AG04450 (cell line): ENCODE measurements around the gene SDK1. TPM values are rescaled to one million over a fixed set of nuclear protein-coding genes. Genes with fewer than 3 reads are reported as not detected.
A peak's percentile ranks its signal among the peaks of the same experiment; 100 is the strongest.

ENCODE experiments used
- CTCF ChIA-PET: fragments of 300-600, 350-600 bp; formaldehyde crosslinking; extraction: SDS; loops from one replicate; lab custom pipeline; 2022; ENCODE audit warnings: antibody characterized with exemption, inconsistent platforms; lab: Charles Lee
- POLR2A ChIA-PET: fragments of 350-600 bp; formaldehyde crosslinking; extraction: SDS; loops from one replicate; lab custom pipeline; 2021; ENCODE audit warnings: antibody characterized with exemption, inconsistent platforms; lab: Yijun Ruan, JAX
- DNase-seq: peaks from one replicate; pipeline ENCODE4 v3.0.0-alpha.2; 2011; ENCODE audit warnings: low read depth, low spot score
- H3K27ac ChIP-seq: one replicate; pipeline ENCODE4 v1.5.1; 2012; ENCODE audit warnings: low read depth, low read length, control low read depth
- H3K27me3 ChIP-seq: one replicate; pipeline ENCODE4 v1.6.0; 2012; ENCODE audit warnings: low read length; ENCODE audit not compliant: control insufficient read depth, insufficient read depth
- H3K4me3 ChIP-seq: 2 replicates; pipeline ENCODE4 v1.5.1; 2011; ENCODE audit warnings: mild to moderate bottlenecking, low read depth, low read length, control low read depth
- H3K9me3 ChIP-seq: 2 replicates; pipeline ENCODE4 v1.5.1; 2012; ENCODE audit warnings: low read length; ENCODE audit not compliant: control insufficient read depth, insufficient read depth
- polyA plus RNA-seq: library from polyadenylated mRNA; depleted of rRNA; stranded (reverse); fragments of >200 nt; gene quantifications from 2 replicates; pipeline ENCODE4 v1.2.3, GENCODE V29; 2011
- TF ChIP-seq, protein P1 (sequence below): IDR thresholded peaks from 2 replicates; pipeline ENCODE4 v1.5.1; 2011; ENCODE audit warnings: low read depth, low read length, control low read depth, inconsistent platforms

The SDK1 gene
- polyA plus RNA-seq, 1 experiment, result 2.2 TPM

DNA sequence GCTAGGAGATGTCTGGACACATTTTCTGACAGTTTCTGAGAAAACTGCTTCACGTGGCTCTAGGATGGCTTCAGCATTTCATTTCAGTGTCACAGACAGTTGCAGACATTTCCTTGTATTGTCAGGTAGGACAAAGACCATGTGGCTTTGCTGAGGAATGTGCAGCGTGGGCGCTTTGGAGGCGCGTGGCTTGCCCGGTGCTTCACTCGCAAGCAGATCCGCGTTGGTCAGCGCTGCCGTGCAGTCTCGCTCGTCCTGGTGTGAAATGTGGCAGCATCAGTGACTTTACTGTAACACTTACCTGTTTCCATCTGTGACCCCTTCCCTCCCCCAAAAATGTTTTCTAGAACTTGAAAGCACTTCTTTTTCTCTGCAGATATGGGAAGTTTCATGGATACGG lies 340.5 kb downstream of the SDK1 start:
- Histone ChIP-seq H3K27me3 (no peaks in the 10 kb centered on the region), H3K27ac (no peak overlapping the region), H3K9me3 (no peaks in the 10 kb centered on the region), H3K4me3 (no peak overlapping the region)
- TF ChIP-seq, protein P1, sequence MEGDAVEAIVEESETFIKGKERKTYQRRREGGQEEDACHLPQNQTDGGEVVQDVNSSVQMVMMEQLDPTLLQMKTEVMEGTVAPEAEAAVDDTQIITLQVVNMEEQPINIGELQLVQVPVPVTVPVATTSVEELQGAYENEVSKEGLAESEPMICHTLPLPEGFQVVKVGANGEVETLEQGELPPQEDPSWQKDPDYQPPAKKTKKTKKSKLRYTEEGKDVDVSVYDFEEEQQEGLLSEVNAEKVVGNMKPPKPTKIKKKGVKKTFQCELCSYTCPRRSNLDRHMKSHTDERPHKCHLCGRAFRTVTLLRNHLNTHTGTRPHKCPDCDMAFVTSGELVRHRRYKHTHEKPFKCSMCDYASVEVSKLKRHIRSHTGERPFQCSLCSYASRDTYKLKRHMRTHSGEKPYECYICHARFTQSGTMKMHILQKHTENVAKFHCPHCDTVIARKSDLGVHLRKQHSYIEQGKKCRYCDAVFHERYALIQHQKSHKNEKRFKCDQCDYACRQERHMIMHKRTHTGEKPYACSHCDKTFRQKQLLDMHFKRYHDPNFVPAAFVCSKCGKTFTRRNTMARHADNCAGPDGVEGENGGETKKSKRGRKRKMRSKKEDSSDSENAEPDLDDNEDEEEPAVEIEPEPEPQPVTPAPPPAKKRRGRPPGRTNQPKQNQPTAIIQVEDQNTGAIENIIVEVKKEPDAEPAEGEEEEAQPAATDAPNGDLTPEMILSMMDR, result no peak
- POLR2A ChIA-PET, result no interaction called here
- CTCF ChIA-PET, result no interaction called here
- no peak for DNase-seq

DNA sequence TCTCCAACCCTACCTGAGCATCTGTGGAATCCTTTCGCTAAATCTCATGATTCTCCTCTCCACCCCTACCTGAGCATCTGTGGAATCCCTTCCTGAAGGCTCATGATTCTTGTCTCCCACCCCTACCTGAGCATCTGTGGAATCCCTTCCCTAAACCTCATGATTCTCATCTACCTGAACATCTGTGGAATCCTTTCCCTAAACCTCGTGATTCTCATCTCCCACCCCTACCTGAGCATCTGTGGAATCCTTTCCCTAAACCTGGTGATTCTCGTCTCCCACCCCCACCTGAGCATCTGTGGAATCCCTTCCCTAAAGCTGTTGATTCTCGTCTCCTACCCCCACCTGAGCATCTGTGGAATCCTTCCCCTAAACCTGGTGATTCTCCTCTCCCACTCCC lies 342.0 kb downstream of the SDK1 start:
- no peak overlapping the region for H3K4me3 ChIP-seq
- DNase-seq, result no peak
- TF ChIP-seq, protein P1, result no peak
- ChIA-PET CTCF (interaction anchor here (0.6 kb wide), 1 partner anchor 649 kb away, joined by 8 read pairs; no protein-coding TSS in a partner anchor), POLR2A (no interaction called here)
- no peak overlapping the region for H3K27ac ChIP-seq
- H3K27me3 ChIP-seq, result no peaks in the 10 kb centered on the region
- H3K9me3 ChIP-seq, result no peaks in the 10 kb centered on the region

DNA sequence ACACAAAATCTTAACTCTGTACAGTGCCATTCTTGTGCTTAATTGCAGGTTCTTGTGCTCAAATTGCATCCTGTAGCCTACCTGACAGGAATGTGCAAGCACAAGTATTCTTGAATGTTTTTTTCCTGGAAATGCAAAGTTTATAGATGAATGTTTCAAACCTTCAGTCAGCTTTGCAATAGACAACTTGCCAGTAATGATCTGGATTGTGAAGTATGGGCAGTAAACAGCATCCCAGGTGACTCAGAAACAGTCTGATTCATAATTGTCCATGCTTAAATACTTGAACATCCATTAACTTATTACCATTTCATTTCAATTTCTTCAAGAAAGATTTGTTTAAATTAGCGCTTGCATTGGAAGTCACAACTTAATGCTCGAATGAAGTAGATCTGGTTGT lies 347.2 kb downstream of the SDK1 start:
- TF ChIP-seq, protein P1, result no peak
- ChIA-PET POLR2A (no interaction called here), CTCF (interaction anchor here (1.0 kb wide), 1 partner anchor 37 kb away, joined by 3 read pairs; no protein-coding TSS in a partner anchor)
- H3K4me3 ChIP-seq, result no peak overlapping the region
- no peaks in the 10 kb centered on the region for H3K9me3 ChIP-seq
- no peaks in the 10 kb centered on the region for H3K27me3 ChIP-seq
- no peak for DNase-seq
- H3K27ac ChIP-seq, result no peak overlapping the region

DNA sequence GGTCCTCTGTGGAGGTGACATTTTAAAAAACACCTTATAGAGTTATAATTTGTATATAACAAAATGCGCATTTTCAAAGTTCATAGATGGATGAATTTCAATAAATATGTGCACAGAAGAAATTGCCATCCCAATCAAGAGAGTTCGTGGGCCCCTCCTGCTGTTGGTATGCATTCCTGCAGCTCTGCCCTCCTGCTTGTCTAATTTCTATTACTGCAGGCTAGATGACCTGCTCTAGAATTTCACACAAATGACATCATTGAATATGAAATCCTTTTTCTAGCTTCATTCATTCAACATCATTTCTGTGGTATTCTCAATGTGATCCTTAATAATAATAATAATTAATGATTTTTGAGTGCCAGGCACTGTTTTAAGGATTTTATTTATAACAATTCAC lies 348.2 kb downstream of the SDK1 start:
- H3K27ac ChIP-seq, result no peak overlapping the region
- ChIA-PET CTCF (no interaction called here), POLR2A (interaction anchor here (0.7 kb wide), 1 partner anchor 368 kb away, joined by 3 read pairs; no protein-coding TSS in a partner anchor)
- TF ChIP-seq, protein P1, result peak; percentile 30; the same call in 1 of the 2 replicates
- no peak overlapping the region for H3K4me3 ChIP-seq
- no peak for DNase-seq
- no peaks in the 10 kb centered on the region for H3K9me3 ChIP-seq
- no peaks in the 10 kb centered on the region for H3K27me3 ChIP-seq

DNA sequence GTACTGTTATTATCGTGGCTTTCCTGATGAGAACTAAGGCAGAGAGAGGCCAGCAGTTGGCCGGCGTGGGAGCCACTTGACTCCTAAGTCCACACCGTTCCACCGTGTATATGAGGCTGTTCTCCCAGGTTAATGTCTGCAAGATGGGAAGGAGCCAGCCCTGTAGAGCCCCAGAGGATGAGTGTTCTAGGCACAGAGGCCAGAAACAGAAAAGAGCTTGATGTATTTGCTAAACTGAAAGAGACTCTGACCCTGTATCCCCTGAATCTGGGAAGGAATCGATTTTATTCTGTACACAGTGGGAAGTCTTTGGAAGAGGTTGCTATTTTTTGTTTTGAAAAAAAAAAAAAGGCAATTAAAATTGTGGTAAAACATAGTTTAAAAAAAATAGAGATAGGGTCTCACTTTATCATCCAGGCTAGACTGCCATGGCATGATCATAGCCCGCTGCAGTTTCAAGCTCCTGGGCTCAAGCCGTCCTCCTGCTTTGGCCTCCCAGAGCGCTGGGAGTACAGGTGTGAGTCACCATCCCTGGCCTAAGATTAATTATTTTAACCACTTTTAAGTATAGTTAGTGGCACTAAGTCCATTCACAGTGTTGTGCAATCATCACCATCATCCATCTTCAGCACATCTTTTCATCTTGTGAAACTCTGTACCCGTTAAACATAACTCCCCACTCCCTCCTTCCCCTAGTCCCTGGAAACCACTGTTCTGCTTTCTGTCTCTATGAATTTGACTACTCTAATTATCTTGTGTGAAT lies 348.8 kb downstream of the SDK1 start:
- no peak for DNase-seq
- H3K27me3 ChIP-seq, result no peaks in the 10 kb centered on the region
- no peak overlapping the region for H3K27ac ChIP-seq
- TF ChIP-seq, protein P1, result no peak
- CTCF ChIA-PET, result no interaction called here
- H3K9me3 ChIP-seq, result no peaks in the 10 kb centered on the region
- POLR2A ChIA-PET, result interaction anchor here (0.7 kb wide), 2 partner anchors 203 to 369 kb away, joined by 3 read pairs; no protein-coding TSS in a partner anchor
- no peak overlapping the region for H3K4me3 ChIP-seq
